Stimulated activated CD8-positive, alpha-beta memory T cell treated with anti-CD3 and anti-CD28 coated beads, Interleukin-12 subunit alpha, Interleukin-12 subunit beta, amount 100 ng/mL, for 4 hours (primary cell): ENCODE data around the gene PCARE.
"Not testable (repeated sequence)": the region's sequence is repeated elsewhere in the genome, so short reads cannot be mapped to it uniquely, and the experiment has no call there.

ENCODE experiments used
- DNase-seq: peaks from one replicate; pipeline ENCODE4 v3.0.0-alpha.2; 2020; ENCODE audit warnings: low read depth

Gene PCARE

DNA sequence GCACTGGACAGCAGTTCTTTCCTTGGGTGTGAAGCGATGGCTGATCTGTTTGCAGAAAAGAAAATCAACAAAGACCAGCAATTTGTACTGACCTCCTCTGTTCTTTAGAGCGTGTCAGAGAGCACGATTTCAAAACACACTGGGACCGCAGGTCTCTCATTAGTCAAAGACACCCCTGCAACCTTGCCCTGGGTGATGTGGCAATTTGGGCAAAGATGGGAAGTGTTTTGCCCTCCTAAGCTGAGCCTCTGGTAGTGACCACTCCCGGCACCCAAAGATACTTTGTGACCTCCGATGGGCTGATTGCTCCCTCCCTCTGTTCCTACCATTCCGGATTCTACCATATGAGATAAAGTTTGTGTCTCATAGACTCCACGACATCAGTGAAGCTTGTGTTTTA, 22.6 kb upstream of the PCARE start:
- no peak for DNase-seq

DNA sequence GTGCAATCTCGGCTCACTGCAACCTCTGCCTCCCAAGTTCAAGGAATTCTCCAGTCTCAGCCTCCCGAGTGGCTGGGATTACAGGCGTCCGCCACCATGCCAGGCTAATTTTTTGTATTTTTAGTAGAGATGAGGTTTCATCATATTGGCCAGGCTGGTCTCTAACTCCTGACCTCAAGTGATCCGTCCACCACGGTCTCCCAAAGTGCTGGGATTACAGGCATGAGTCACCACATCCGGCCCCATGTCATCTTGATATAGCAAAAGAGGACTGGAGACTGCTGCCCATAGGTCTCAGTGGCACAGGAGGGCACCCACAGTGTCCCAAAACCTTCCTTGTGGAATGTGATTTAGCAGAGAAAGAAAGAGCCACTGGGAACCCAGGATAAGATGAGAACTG, 16.0 kb upstream of the PCARE start:
- DNase-seq = not testable (repeated sequence)

DNA sequence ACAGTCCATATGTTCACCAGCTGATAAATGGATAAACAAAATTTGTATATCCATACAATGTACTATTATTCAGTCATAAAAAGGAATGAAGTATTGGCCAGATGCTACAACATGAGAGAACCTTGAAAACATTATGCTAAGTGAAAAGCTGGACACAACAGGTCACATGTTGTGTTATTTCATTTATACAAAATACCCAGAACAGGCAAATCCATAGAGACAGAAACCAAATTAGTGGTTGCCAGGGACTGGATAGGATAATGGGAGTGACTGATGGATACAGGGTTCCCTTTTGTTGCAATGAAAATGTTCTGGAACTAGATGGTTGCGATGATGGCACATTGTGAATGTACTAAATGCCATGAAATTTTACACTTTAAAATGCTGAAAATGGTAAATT, 10.2 kb upstream of the PCARE start:
- DNase-seq = no peak

DNA sequence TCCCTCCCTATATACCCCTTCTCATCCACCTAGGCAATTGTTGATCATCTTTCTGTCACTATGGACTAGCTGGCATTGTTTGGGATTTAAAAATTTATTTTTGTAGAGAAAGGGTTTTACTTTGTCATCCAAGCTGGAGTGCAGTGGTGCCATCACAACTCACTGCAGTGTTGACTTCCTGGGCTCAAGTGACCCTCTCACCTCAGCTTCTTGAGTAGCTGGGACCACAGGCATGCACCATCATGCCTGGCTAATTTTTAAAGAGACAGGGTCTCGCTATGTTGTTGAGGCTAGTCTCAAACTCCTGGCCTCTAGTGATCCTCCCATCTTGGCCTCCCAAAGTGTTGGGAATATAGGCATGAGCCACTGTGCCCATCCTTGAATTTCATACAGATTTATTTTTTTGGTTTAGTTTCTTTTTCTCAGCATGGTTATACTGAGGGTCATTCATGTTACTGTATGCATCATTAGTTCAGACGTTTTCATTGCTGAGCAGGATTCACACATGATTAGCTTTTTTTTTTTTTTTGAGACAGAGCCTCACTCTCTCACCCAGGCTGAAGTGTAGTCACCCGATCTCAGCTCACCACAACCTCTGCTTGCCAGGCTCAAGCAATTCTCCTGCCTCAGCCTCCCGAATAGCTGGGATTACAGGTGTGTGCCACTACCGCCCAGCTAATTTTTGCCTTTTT, 8.6 kb upstream of the PCARE start:
- no peak for DNase-seq

DNA sequence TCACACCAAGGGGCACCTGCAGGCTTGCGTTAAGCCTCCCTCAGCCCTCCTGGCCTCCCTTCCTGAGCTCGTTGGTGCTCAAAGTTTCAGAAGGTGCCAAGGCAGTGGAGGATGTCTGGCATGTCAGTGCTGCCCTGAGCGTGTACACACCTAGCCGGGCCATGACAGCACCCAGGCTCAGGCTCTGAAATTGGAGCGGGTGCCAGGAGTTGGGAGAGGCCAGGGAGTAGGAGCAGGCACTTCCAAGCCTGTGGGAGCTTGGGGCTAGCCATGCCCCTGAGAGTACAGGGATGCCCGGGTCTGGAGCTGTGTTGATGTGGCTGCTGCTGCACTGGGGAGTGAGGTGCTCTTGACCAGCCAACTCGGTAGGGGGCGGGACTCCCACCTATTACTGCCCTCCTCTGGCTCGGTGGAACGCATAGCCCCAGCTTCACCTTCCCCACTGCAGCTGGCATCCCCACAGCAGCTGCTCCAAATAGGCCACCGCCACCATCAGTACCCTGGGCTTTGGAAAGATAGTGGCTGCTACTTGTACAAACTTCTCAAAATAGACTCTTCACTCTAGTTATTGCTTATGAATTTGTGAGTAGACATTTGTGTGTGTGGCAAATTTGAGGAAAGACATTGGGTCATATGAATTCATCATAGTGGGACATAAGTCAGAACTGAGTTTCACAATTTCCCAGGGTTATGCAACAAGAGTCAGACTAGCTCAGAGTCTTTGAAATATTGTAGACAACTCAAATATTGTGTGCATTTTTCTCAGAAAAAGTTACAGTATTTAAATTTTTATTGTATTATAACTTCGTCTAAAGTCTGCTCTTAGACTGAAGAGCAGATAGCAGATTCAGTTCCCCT, 6.8 kb upstream of the PCARE start:
- no peak for DNase-seq

DNA sequence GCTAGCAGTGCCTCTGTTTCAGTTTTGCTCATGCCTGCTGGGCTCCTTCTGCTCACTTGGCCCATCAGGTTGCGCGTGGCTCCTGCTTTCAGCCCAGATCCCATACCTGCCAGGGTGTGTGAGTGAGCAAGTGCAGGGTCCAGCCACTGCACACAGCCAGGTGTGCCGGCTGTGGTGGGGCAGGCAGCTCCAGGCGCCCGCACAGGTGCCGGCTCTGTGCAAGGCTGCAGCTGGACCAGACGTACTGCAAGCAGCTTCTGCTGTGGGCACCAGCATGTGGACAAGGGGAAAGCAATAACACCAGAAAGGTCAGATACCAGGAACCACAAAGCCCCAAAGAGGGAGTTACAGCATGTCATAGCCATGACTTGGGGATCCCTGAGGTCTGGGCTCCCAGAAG, 5.6 kb upstream of the PCARE start:
- no peak for DNase-seq

DNA sequence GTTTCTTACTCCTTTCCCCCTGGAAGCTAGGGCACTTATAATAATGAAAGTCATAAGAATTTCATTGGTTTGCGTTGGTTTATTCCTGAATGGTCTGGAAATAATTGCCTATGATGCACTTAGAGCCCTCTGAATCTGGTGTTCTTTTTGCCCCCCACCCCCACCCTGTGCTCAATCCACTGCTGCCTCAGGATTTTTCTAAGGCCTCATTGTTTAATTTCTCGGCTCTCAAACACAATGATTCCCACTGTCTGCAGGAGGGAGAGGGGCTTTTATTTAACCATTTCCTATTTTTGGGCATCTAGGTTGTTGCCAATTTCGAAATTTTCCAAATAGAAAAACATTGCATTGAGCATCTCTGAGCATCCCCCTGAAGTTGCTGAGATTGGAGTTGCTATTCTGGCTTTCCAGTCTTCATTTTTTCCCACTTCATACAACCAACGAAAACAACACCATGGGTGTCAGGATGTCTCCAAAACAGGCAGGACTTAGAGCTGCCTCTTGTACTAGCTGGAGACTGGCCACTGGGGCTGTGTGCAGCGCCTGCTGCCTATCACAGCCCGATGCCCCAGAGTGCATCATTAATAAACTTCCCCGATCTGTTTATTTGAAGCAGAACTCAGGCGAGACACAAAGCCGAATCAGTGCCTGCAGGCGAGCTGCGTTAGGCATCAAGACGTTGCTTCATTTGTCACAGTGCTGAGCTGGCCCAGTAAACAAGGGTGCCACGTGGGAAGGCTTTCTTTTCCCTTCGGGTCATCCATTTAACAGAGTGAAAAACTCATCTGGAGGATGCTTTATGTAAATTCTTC, 1.8 kb upstream of the PCARE start:
- DNase-seq = no peak

DNA sequence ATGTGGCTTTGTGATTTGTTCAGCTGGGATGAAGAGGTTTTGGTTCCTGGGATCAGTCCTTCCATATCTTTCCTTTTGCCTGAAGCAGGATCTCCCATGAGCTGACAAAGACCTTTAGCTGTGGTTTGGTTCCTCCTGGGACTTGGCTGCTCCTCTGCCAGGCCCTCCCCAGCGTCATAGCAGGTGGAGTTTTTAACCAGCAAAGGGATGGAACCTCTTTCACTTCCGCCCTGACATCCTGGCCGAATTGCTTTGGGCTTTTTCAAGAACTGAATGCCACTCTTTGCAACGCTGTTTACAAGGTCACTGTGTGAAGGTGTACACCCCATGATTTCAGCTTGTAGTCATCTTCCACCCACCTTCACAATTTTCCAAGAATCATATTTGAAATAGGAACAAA, 390 bp downstream of the PCARE start:
- DNase-seq = no peak

DNA sequence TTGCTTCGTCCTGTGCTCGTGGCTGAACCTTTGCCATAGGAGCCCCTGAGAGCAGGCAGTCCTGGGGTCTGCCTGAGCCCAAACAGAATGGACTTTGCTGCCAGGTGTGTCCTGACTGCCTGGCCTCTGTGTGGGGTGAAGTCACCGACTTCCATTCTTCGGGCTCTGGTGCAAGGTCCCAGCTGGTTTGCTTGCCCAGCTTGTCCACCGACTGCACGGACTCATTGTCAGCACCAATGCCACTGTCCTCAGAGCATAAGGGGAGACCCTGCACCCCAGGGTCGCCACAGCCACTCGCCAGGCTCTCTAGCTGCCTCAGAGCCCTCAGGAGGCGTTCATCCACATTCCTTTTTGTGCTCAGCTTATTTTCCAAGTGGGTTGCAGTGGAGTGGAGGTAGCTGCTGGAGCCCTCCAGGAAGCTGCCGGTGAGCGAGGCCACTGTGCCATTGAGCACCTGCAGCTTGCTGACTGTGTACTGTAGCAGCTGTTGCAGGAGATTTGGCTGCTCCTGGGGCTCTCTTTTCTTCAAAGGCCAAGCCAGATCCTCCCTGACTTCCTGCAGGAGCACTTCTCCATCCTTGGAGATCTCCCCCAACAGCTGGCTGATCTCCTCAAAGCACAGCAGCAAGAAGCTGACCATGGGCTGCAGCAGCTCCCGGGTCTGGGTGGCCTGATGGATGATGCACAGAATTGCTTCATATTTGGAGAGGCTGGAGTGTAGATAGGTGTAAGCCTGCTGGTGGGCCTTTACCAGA, 1.2 kb downstream of the PCARE start:
- DNase-seq = no peak

DNA sequence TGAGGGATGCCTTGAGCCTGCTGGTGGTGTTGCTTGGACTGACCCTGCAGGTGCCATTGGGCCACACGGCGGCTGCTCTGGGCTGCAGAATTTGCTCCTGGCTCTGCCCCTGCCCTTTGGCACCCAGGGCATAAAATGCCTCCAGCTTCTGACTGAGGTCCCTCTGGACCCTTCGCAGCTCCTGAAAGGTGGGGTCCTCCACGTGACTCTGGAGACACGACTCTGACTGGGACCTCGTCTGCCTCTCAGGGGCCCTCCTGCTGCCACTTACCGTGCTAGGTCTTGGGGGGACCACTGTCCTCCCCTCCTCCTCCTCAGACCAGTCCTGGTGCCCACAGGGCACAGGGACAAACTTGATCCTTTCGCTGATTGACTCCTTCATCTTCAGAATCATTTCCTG, 2.1 kb downstream of the PCARE start:
- no peak for DNase-seq

DNA sequence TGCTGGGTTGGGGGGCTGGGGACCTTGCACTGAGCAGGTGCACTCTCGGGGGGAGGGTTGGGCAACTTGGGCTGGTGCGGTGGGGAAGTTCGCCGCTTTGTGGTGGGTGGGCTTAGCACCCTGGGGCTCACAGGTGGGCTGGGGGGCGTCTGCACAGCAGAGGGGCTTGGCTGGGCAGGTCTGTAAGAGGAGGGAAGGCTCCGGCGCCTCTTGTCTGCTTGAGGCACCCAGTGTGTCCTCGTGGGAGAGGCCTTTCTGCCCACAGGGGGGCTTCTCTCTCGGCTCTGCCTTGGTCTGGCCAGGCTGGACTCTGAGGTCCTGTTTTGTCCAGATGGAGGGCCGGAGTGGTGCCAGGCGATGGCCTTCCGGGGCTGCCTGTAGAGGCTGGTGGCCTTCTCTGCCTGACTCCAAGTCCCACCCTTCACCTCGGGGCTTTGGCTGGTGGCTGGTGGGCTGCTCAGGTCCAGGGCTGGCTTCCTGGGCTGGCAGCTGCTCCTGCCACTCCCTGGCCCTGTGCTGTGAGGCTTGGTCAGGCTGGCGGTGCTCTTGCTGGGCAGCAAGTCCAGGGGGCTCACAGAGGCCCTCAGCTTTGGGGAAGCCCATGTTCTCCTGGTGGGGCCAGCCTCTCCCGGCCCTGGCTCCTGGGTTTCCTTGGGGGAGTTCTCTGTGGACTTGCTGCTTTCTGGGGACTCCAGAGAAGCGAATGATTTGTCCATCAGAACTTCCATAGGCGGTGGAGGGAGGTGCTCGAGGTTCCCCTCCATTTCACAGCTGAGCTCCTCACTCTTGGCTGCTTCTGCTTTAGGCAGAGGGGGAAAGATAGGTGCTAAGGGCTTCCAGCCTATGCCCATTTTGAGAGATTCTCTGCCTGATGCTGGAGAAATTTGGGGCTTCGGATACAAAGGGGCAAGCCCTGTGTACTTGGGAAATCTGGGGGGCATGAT, 3.0 kb downstream of the PCARE start:
- no peak for DNase-seq

DNA sequence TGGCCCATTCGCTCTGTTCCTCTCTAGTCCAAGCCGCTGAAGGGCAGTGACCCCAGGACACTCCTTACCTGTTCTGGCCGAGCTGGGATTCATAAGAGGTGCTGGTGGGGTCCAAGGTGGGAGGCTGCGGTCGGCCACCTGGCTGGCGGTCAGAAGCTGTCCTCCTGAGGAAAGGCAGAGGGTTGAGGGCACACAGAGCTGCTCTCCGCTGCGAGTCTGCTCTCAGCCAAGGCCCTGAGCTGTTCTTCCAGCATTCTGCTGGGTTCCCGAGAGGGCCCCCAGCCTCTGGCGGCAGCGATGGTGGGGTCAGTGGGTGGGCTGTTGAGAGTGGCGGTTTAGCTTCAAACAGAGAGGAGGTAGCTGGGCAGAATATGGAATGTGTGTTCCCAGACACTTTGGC, 3.8 kb downstream of the PCARE start:
- DNase-seq = no peak

DNA sequence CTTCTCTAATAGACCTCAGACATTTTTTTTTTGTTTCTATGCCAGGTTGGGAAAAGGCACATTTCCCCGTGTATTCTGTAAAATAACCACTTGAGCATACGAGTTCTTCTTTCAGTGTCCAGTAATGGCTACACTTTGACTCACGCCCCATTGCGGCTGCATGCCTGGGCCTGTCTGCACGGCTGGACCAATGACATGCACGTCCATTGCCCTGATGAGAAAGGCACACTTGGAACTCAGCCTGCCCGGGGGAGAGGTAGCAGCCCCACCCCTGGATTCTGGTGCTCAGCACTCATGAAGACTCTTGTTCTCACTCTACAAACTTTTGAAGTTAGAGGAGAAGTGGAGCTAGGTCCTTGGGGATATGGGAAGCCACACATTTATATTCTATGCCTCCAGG, 5.8 kb downstream of the PCARE start:
- no peak for DNase-seq

DNA sequence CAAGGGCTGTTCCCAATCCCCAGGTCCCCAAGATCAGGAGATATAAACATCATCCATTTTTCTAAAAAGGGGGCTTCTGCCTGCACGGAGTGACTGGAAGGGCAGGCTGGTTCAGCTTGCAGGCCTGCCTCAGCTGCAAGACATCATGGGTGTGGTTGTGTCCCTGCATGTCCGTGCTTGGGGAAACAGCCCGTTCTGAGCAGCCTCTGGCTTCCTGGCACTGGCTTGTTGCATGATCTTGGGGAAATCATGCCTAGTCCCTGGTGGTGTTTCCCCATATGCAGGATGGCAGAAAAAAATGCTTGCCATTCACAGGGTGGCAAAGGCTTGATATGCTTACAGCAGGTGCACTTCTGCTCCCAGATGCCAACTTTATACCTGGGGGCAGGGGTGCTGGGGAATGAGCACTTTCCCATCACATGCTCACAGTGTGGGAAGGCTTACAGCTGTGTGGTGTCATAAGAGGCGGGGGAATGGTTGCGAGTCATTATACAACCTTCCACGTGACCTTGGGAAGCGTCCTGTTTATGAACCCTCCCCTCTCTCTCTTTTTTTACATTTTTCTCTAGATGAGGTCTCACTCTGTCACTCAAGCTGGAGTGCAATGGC, 7.2 kb downstream of the PCARE start:
- no peak for DNase-seq

DNA sequence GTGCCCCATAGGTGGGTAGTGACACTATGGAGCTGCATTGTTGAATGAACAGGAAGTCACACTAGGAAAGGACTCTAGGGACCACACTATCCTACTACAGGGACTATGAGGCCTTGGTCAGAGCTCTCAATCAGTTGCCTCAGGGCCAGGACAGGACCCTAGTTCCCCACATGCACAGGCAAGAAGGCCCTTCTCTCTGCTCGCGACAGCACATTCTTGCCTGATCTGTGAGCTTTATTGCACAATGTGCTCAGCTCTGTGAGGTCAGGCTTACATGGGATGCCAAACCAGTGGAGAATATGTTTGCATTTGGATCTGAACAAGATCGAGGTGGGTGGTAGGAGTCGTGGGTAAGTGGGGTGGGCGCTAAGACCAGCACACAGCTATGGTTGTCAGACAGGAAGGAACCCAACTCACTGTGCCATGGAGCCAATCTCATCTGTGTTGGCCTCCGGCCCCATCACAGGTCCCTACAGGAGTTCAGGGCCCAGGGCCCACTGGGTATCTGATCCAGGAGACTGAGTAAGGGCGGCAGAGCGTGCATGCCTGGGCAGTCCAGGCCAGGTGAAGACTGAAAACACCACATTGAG, 8.0 kb downstream of the PCARE start:
- no peak for DNase-seq

DNA sequence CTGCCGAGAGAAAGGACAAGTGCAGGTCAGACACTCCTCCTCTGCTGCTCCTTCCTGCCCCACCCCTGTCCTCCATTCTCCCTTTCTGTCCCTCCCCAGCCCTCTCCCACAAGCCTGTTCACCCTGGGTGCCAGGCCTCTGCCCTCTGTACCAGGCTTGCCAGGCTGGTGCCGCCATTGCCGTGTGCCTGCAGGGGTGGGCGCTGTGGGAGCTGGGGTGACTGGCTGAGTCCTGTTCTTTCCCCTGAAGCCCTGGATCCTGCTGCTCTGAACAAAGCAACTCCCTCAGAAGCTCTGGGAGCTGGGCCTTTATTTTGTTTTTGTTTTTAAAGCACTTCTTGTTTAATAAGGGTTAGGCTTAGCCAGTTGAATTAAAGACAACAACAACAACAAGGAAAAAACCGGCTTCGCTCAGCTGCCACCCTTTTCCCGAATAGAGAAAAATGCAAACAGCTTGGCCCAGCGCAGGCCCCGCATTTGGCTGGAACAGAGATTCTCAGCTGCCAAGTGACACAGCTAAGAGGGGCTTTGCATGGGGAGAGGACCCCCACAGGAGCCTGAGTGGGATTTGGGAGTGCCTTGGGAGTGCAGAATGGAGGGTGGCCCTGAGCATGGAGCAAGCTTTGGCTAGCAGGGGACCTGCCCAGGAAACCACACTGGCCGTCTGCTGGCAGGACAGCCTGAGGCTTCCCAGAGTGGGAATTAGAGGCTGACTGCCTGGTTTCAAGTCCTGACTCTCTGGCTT, 9.1 kb downstream of the PCARE start:
- no peak for DNase-seq

DNA sequence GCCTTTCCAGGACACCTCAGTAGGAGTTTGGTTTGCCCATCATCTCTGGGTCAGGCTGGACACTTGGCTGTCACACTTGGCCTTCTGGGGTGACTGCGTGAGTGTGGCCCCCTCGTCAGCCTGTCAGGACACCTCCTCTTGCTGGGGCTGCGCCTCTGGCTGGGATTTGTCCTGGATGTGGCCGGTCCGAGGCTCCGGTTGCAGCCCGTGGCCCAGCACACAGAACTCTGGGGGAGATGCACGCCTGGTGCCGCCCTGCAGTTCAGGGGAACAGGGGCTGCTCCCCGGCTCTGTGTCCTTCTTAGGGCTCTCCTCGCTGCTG, 9.6 kb downstream of the PCARE start:
- no peak for DNase-seq

DNA sequence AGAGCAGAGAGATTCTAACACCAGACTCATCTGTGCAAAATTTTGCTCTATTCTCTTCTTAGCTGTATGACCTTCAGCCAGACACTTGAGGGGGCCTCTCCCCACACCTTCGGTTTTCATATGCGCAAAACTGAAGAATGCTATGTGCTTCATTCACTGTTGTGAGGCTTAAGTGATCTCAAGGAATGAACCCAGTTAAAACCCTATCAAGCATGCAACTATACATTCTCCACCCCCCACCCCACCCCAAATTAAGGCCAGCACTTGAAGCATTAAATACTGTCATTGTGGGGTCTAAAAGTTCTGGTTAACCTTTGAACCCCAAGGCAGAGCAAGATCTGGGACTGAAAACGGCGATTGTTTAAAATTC, 10.0 kb downstream of the PCARE start:
- DNase-seq = no peak

DNA sequence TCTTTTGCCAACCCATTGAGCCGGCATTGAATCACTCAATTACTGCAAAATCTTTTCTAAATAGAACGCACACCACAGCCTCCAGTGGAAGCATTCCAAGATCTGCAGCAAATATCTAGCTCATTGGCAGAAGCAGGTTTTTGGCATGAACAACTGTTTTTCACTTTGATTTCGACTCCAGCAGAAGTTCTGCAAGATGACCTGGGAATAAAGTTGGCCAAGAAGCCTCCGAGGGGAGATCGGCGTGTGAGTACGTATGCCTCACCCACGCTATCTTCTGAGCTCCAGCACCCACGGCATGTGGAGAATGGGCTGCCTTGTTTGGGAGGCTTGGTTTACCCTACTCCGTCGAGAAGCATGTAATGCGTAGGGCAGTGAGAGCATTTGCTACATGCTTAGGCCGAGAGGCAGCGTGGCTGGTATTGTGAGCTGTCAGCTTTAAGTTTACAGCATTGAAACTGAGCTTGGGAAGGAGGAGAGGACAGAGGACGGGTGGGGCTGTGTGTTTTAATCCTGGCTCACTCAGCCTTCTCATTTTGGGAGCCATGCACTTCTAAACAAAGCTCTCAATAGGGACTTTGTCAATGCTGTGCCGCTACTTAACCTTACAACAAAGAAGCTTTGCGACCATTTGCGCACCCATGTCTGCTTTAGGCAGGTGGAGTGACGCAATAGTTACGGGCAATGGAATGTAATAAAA, 10.5 kb downstream of the PCARE start:
- no peak for DNase-seq
